GM18519 (cell line): ENCODE results near the gene TMPRSS12.
"Not testable (repeated sequence)": the region's sequence is repeated elsewhere in the genome, so short reads cannot be mapped to it uniquely, and the experiment has no call there.

Source experiments
- ATAC-seq: cut with Tn5 transposase; IDR thresholded peaks from one replicate; pipeline ENCODE4 v1.9.1; 2021; ENCODE audit warnings: mild to moderate bottlenecking, moderate library complexity; ENCODE audit not compliant: unreplicated experiment, low FRiP score

Gene TMPRSS12

GRCh38 chr12:50925342-50925651 is 82.6 kb downstream of the TMPRSS12 start:
- no peak for ATAC-seq

- no peak for ATAC-seq
Observed at GRCh38 chr12:50925920-50926319, 83.2 kb downstream of the TMPRSS12 start.

GRCh38 chr12:50926415-50926814 is 83.7 kb downstream of the TMPRSS12 start:
- no peak for ATAC-seq

- ATAC-seq: not testable (repeated sequence)
Observed at GRCh38 chr12:50926932-50927331, 84.2 kb downstream of the TMPRSS12 start.

GRCh38 chr12:50927356-50927755 is 84.6 kb downstream of the TMPRSS12 start:
- ATAC-seq: no peak

- ATAC-seq: no peak
Observed at GRCh38 chr12:50927766-50928224, 85.1 kb downstream of the TMPRSS12 start.

GRCh38 chr12:50928392-50928791 is 85.7 kb downstream of the TMPRSS12 start:
- ATAC-seq: no peak

GRCh38 chr12:50929831-50930230 is 87.1 kb downstream of the TMPRSS12 start:
- ATAC-seq: no peak

- ATAC-seq: not testable (repeated sequence)
Observed at GRCh38 chr12:50930477-50930876, 87.8 kb downstream of the TMPRSS12 start.

GRCh38 chr12:50932787-50933280 is 90.1 kb downstream of the TMPRSS12 start:
- no peak for ATAC-seq

GRCh38 chr12:50933459-50934124 is 90.9 kb downstream of the TMPRSS12 start:
- no peak for ATAC-seq

GRCh38 chr12:50934371-50934851 is 91.7 kb downstream of the TMPRSS12 start:
- no peak for ATAC-seq

- no peak for ATAC-seq
Observed at GRCh38 chr12:50934981-50935807, 92.5 kb downstream of the TMPRSS12 start.

GRCh38 chr12:50936821-50937530 is 94.2 kb downstream of the TMPRSS12 start:
- no peak for ATAC-seq
